ENCODE results near the gene ZDHHC4.

The ZDHHC4 gene

DNA sequence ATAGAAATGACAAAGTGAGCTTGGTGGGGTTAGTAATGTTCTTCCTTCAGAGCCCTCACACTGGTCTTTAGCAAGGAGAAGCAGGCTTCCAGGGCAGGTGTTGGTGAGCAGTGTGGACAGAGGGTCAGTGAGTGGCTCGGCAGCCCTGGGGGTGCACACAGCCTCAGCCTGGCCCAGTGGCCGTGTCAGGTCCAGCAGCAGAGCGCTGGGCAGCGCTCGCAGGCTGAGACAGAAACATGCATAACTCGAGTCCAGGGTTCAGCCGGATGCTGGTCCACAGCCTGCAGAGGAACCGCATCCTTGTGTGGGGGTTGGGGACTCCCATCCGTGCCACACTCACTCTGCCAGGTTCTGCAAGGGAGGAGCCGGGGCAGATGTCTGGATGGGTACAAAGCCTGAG lies 27.2 kb downstream of the ZDHHC4 start:
- no peak overlapping the region for H3K4me3 ChIP-seq (ENCODE audit: low read depth, low read length)

DNA sequence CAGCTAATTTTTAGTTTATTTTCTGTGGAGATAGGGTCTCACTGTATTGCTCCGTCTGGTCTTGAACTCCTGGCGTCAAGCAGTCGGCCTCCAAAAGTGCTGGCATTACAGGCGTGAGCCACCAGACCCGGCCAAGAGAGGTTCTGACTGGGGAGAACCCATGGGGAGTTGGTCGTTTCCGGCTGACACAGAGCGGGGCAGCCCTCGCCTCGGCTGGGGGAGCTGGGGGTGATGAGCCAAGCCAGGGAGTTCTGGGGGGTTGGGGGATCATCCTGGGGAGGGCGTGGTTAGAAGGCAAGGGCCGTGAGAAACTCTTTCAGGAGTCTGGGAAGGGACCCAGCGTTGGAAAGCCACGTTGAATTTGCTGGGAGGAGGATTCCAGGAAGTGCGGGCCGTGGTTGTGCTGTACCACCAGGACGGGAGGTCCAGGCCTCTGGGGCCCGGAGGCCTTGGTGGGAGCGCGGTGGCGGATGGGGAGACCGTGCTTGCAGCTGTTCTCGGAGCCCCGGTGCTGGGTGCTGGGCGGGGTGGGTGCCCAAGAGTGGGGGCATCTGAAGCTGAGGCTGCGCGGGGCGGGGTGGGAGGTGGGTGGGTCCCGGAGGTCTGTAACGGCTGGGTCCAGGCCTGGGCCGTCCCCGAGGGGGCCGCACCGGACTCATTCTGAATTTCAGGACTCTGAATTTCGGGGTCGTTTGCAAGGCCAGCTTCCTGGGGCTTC lies 29.8 kb downstream of the ZDHHC4 start:
- H3K4me3 ChIP-seq (ENCODE audit: low read depth, low read length): no peak overlapping the region

- no peak overlapping the region for H3K4me3 ChIP-seq (ENCODE audit: low read depth, low read length)
Observed at GRCh38 chr7:6607651-6608051, 30.4 kb downstream of the ZDHHC4 start.

GRCh38 chr7:6608081-6608480 lies 30.8 kb downstream of the ZDHHC4 start:
- no peak overlapping the region for H3K4me3 ChIP-seq (ENCODE audit: low read depth, low read length)

DNA sequence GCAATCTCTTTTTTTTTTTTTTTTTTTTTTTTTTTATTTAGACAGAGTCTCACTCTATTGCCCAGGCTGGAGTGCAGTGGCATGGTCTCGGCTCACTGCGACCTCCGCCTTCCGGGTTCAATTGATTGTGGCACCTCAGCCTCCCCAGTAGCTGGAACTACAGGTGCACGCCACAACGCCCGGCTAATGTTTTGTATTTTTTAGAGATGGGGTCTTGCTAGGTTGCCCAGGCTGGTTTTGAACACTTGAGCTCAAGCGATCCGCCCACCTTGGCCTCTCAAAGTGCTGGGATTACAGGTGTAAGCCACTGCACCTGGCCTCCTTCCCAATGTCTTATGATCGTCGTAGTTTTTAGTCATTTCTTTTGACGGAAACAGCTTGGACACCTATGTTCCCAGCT lies 31.5 kb downstream of the ZDHHC4 start:
- no peak overlapping the region for H3K4me3 ChIP-seq (ENCODE audit: low read depth, low read length)

- H3K4me3 ChIP-seq (ENCODE audit: low read depth, low read length): no peak overlapping the region
Observed at GRCh38 chr7:6612819-6613218, 35.6 kb downstream of the ZDHHC4 start.

- H3K4me3 ChIP-seq (ENCODE audit: low read depth, low read length): no peak overlapping the region
Observed at GRCh38 chr7:6613706-6614105, 36.5 kb downstream of the ZDHHC4 start.

GRCh38 chr7:6614953-6615722 lies 37.9 kb downstream of the ZDHHC4 start, which contains the start of gene ZNF853:
TSS of gene ZNF853 (plus strand) at chr7:6615610. CDS start at chr7:6616175, 565 bp downstream.
- peak within 1 kb of the TSS; percentile 70 for H3K4me3 ChIP-seq (ENCODE audit: low read depth, low read length)

DNA sequence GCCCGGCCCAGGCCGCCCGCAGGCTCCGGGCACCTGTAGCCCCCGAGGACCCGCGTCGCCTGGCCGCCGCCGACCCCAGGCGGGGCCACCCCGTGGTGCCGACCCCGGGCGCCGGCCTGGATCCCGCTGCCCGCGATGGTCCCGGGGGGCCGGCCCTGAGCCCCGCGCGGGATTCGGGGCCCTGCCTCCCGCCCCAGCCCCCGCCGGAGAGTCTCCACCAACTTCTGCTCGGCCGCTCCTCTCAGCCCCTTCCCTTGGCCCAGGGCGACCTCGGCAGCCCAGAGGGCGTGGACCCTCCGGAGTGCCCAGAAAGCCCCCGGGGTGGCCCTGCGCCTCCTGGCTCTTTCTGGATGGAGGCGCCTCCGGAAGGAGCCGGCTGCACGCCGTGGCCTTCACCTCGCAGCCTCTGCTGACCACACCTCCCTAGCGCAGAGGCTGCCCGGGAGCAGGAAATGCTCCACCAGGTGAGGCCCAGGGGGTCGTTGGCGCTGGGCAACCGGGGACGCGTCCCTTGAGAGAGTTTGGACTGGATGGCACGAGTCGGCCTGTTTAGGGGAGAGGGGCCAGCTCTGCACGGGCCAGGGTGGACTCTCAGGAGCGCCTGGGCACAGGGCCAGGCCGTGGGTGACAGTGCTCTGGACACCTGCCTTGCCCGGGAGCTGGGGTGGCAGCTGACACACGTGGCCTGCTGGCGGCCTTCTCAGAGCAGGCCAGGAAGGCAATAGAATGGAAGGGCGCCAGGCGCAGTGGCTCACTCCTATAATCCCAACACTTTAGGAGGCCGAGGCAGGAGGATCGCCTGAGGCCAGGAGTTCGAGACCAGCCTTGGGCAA lies 38.7 kb downstream of the ZDHHC4 start:
- H3K4me3 ChIP-seq (ENCODE audit: low read depth, low read length): peak overlapping the region; percentile 51

- H3K4me3 ChIP-seq (ENCODE audit: low read depth, low read length): no peak overlapping the region
Observed at GRCh38 chr7:6616854-6617643, 39.8 kb downstream of the ZDHHC4 start.

DNA sequence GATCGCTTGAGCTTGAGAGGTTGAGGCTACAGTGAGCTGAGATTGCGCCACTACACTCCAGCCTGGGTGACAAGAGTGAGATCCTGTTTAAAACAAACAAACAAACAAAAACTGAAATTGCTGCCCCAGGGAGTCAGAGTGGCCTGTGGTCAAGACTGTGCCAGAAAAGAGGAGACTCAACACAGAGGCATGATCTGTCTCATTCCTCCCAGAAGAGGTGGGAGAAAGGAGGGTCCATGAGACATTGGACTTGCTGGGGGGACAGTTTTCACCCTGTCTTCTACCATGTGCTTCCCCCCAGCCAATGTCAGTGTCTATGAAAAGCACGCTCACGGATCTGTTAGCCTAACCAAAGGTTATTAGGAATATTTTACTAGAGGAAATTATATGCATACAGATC lies 41.4 kb downstream of the ZDHHC4 start:
- H3K4me3 ChIP-seq (ENCODE audit: low read depth, low read length): no peak overlapping the region

DNA sequence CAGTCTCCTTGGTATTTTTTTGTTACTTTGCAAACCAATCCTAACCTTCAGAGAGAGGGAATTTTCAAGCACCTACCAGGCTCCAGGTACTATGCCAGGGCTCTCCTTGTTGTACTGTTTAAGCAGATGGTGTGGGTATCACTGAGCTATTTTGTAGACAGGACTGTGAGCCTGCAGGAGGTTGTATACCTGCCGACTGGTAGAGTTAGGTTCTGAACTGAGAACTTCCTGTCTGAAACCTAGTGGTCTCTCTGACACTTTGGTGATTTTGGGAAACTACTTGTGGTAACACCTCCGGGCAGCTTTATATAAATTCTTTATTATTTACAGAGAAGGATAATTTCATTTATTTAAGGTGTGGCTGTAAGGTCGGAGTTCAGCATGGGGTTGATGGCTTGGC lies 42.7 kb downstream of the ZDHHC4 start:
- no peak overlapping the region for H3K4me3 ChIP-seq (ENCODE audit: low read depth, low read length)

GRCh38 chr7:6621195-6622133 lies 44.2 kb downstream of the ZDHHC4 start:
- H3K4me3 ChIP-seq (ENCODE audit: low read depth, low read length): no peak overlapping the region

GRCh38 chr7:6622134-6622710 lies 45.0 kb downstream of the ZDHHC4 start:
- H3K4me3 ChIP-seq (ENCODE audit: low read depth, low read length): no peak overlapping the region

- no peak overlapping the region for H3K4me3 ChIP-seq (ENCODE audit: low read depth, low read length)
Observed at GRCh38 chr7:6623589-6624245, 46.5 kb downstream of the ZDHHC4 start.

GRCh38 chr7:6624246-6624611 lies 47.0 kb downstream of the ZDHHC4 start:
- no peak overlapping the region for H3K4me3 ChIP-seq (ENCODE audit: low read depth, low read length)

DNA sequence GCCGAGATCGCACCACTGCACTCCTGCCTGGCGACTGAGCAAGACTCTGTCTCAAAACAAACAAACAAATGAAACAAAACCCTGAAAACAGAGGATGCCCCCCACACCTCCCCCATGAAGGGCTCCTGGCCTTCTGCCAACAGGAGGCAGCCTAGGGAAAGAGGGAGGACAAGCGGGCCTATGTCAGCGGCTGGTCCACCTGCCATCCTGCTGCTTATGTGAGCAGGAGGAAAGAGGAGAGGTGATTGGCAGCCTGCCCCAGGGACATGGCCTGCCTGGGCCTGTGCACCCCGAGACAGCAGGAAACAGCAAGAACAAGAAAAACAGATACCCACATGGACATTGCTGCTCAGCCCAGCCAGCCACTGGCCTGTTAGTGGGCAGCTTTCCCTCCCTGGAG lies 50.8 kb downstream of the ZDHHC4 start:
- H3K4me3 ChIP-seq (ENCODE audit: low read depth, low read length): no peak overlapping the region

GRCh38 chr7:6630007-6630849 lies 53.0 kb downstream of the ZDHHC4 start:
- no peak overlapping the region for H3K4me3 ChIP-seq (ENCODE audit: low read depth, low read length)

All from iPS-11a (cell line).